GM18517 (cell line): ENCODE data around the gene PHLDA1.
"Not testable (repeated sequence)": the region's sequence is repeated elsewhere in the genome, so short reads cannot be mapped to it uniquely, and the experiment has no call there.

Source experiments
- ATAC-seq: cut with Tn5 transposase; IDR thresholded peaks from one replicate; pipeline ENCODE4 v1.9.1; 2021; ENCODE audit warnings: mild to moderate bottlenecking, moderate library complexity; ENCODE audit not compliant: unreplicated experiment

The PHLDA1 gene

GRCh38 chr12:75990189-75990912 is 41.2 kb downstream of the PHLDA1 start:
- no peak for ATAC-seq

DNA sequence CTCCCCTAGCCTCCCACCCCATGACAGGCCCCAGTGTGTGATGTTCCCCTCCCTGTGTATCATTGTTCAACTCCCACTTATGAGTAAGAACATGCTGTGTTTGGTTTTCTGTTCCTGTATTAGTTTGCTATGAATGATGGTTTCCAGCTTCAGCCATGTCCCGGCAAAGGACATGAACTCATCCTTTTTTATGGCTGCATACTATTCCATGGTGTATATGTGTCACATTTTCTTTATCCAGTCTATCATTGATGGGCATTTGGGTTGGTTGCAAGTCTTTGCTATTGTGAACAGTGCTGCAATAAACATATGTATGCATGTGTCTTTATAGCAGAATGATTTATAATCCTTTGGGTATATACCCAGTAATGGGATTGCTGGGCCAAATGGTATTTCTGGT is 43.9 kb downstream of the PHLDA1 start:
- not testable (repeated sequence) for ATAC-seq

DNA sequence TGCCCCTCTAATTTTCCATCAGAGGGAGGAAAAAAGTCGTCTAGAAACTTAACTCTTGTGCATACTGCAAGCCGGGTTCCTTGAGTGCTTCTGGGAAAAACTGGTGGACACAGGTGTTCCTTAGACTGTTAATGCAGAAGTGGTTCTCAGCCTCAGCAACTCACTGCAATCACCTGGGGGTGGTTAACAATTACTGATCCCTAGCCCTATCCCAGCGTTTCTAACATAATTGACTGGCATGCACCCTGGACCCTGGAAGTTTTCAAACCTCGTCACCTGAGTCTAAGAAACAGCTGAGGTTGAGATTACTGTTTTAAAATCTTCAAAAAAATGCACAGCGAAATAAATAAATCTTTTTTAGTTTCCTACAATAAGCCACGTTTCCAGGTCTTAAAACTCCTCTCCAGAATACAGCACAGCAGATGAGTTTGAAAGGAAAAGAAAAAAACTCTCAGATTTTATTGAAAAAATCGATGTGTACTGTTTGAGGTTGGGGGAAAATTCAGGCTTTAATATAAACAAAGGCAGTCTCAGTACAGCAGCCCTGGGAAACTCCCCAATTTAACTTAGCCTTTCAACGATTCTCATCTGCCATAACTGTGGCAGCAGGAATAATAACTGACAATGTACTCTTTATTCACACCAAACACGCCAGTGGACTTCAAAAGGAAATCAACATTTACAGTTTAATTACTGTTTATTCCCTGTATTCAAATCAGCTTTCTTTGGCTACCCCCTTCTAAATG is 45.4 kb downstream of the PHLDA1 start:
- ATAC-seq, result no peak

DNA sequence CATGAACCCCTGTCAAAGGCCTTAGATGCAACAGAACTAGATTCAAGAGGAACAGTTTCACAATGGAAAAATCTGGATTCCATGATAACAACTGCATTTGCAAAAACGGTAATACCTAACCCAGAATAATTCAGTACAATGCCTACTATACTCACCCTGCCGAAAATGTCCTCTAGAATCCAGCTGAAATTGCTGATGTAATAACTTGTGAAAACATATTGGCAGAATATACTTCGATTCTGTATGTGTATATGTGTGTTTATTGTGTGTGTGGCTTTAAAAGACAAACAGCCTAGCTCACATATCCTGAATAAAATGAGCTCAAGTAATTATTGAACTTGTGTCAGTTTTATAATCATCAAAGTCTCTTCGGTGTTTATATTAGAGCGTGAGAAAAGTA is 46.0 kb downstream of the PHLDA1 start:
- no peak for ATAC-seq

GRCh38 chr12:75984577-75985182 is 46.9 kb downstream of the PHLDA1 start:
- ATAC-seq, result no peak

DNA sequence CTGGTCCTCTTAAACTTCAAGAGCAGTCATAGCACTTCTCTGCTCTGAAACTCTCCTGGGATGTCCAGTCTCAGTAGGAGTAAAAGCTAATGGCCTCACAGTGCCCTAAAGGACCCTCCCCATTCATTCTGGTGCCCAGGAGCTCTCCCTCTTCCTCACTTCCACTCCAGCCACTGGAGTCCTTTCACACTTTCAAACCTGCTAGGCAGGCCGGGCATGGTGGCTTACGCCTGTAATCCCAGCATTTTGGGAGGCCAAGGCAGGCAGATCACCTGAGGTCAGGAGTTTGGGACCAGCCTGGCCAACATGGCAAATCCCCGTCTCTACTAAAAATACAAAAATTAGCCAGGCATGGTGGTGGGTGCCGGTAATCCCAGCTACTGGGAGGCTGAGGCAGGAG is 47.7 kb downstream of the PHLDA1 start:
- ATAC-seq, result not testable (repeated sequence)

GRCh38 chr12:75982979-75983660 is 48.5 kb downstream of the PHLDA1 start:
- no peak for ATAC-seq

DNA sequence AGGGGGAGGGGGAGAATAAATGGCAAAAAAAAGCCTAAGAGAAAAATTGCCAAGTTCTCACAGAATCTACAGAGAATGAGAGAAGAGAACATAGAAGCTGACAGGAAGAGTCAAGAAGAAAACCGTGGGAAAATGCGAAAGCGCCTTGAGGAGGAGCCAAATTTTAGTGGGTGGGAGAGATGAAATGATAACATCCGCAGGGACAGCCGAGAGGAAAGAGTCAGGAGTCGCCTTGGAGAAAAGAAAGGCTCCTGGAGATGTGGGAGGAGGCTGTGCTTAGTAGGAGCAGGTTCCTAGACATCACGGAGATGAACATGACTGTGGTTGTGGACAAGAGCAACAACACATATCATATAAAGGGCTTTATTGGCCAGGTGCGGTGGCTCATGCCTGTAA is 49.4 kb downstream of the PHLDA1 start:
- ATAC-seq, result no peak

DNA sequence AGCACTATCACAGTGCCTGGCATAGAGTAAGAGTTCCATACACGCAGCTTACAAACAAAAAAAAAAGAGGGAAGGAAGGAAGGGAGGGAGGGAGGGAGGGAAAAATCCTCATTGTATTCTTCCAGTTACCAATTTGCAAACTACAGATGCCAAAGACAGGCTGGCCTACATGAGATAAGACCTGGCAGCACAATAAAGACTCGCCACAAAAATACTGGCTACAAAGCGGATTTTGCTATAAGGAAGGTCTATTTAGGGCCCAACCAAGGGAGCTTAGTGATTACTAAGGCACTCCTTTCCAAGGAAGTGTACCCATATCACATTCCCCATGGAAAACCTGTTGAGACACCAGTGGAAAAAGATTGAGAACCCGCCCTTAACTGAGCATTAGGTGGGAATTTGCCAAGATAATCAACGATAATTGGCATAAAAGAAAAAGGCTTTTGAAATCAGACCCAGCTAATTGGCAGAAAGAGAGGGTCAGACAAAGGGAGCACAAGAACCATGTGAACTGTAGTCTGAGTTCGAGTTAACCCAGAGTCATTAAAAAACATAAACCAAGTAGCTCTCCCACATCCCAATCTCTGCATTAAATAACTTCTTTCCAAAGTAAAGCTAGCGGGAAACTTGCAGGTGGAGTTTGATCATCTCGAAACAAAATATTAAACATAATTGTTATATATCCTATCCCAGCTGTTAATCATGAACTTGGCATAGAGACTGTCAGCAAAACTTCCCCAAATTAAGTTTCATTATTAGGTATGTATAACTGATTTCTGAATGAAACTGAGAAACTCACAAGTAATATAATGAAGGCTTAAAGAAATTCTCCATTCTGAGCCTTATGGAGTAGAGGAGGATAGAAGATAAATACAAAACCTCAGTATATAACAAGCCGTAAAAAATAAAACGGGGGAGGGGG is 50.1 kb downstream of the PHLDA1 start:
- ATAC-seq, result peak; percentile 45

DNA sequence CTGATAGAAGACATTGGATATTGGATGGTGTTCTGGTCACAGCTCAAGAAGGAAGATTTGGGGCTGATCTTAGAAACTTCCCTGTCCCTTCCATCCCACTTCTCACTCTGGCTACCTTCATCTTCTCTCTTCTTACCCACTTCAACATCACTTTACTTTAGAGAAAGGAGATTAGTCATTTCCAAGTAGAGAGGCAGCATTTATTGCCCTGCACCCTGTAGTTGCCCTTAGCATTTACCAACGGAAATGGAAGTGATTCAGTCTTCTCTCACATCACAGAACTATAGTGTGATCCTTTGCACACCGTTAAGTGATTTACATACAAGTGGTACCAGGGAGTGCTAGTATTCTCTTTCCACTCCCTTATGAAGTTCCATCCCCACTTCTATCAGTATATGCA is 52.4 kb downstream of the PHLDA1 start:
- no peak for ATAC-seq

GRCh38 chr12:75978677-75979076 is 52.9 kb downstream of the PHLDA1 start:
- ATAC-seq, result no peak

GRCh38 chr12:75977952-75978671 is 53.5 kb downstream of the PHLDA1 start:
- ATAC-seq, result peak; percentile 96

GRCh38 chr12:75977590-75977951 is 54.0 kb downstream of the PHLDA1 start:
- ATAC-seq, result peak; percentile 8

GRCh38 chr12:75976913-75977312 is 54.7 kb downstream of the PHLDA1 start:
- no peak for ATAC-seq

- no peak for ATAC-seq
These were observed 55.5 kb downstream of the PHLDA1 start for GRCh38 chr12:75976113-75976512.

GRCh38 chr12:75975702-75976101 is 55.9 kb downstream of the PHLDA1 start:
- ATAC-seq, result no peak
